ENCODE results near the gene KRTAP5-7. TPM values are rescaled to one million over a fixed set of nuclear protein-coding genes. Genes with fewer than 3 reads are reported as not detected.
"Not testable (repeated sequence)": the region's sequence is repeated elsewhere in the genome, so short reads cannot be mapped to it uniquely, and the experiment has no call there.

KRTAP5-7 gene
- total RNA-seq, 1 donor from 2014 or later = not detected

GRCh38 chr11:71538666-71538990, 11.6 kb downstream of the KRTAP5-7 start:
- peaks cover 2% of the 10 kb centered on the region for H3K36me3 Mint-ChIP-seq (ENCODE audit: low read depth)
- H3K4me1 Mint-ChIP-seq = no peaks in the 10 kb centered on the region
- no peaks in the 10 kb centered on the region for H3K9me3 Mint-ChIP-seq
- peak overlapping the region; percentile 78 for H3K27ac Mint-ChIP-seq (ENCODE audit: unreplicated experiment)
- H3K27me3 Mint-ChIP-seq (ENCODE audit: low read depth) = no peaks in the 10 kb centered on the region
- DNase-seq (ENCODE audit: low read depth, low spot score) = no peak
- no peak for TF ChIP-seq CTCF (conservative IDR thresholded peaks at IDR 0.05)
- no peak overlapping the region for H3K4me3 Mint-ChIP-seq

GRCh38 chr11:71539017-71539416, 11.9 kb downstream of the KRTAP5-7 start:
- no peak overlapping the region for H3K4me3 Mint-ChIP-seq
- no peak for DNase-seq (ENCODE audit: low read depth, low spot score)
- H3K36me3 Mint-ChIP-seq (ENCODE audit: low read depth) = peaks cover 2% of the 10 kb centered on the region
- no peaks in the 10 kb centered on the region for H3K9me3 Mint-ChIP-seq
- no peak for TF ChIP-seq CTCF (conservative IDR thresholded peaks at IDR 0.05)
- peak overlapping the region; percentile 78 for H3K27ac Mint-ChIP-seq (ENCODE audit: unreplicated experiment)
- H3K4me1 Mint-ChIP-seq = no peaks in the 10 kb centered on the region
- H3K27me3 Mint-ChIP-seq (ENCODE audit: low read depth) = no peaks in the 10 kb centered on the region

- H3K36me3 Mint-ChIP-seq (ENCODE audit: low read depth); H3K27ac Mint-ChIP-seq (ENCODE audit: unreplicated experiment); H3K4me1 Mint-ChIP-seq; H3K4me3 Mint-ChIP-seq; H3K27me3 Mint-ChIP-seq (ENCODE audit: low read depth); H3K9me3 Mint-ChIP-seq; DNase-seq (ENCODE audit: low read depth, low spot score): not testable (repeated sequence)
Observed at GRCh38 chr11:71539971-71540370, 12.9 kb downstream of the KRTAP5-7 start.

GRCh38 chr11:71540521-71541304, 13.6 kb downstream of the KRTAP5-7 start:
- DNase-seq (ENCODE audit: low read depth, low spot score); H3K4me3 Mint-ChIP-seq; H3K36me3 Mint-ChIP-seq (ENCODE audit: low read depth); H3K27ac Mint-ChIP-seq (ENCODE audit: unreplicated experiment); H3K4me1 Mint-ChIP-seq; H3K27me3 Mint-ChIP-seq (ENCODE audit: low read depth); H3K9me3 Mint-ChIP-seq: not testable (repeated sequence)

GRCh38 chr11:71542382-71542781, 15.3 kb downstream of the KRTAP5-7 start:
- TF ChIP-seq CTCF (conservative IDR thresholded peaks at IDR 0.05) = no peak
- DNase-seq (ENCODE audit: low read depth, low spot score) = no peak
- no peaks in the 10 kb centered on the region for H3K27me3 Mint-ChIP-seq (ENCODE audit: low read depth)
- no peak overlapping the region for H3K27ac Mint-ChIP-seq (ENCODE audit: unreplicated experiment)
- H3K9me3 Mint-ChIP-seq = peaks cover 6% of the 10 kb centered on the region
- H3K4me3 Mint-ChIP-seq = no peak overlapping the region
- peaks cover 2% of the 10 kb centered on the region for H3K36me3 Mint-ChIP-seq (ENCODE audit: low read depth)
- no peaks in the 10 kb centered on the region for H3K4me1 Mint-ChIP-seq

GRCh38 chr11:71542879-71543777, 16.1 kb downstream of the KRTAP5-7 start:
- no peak for DNase-seq (ENCODE audit: low read depth, low spot score)
- Mint-ChIP-seq H3K4me3 (no peak overlapping the region), H3K36me3 (ENCODE audit: low read depth) (peaks cover 2% of the 10 kb centered on the region), H3K9me3 (peaks cover 6% of the 10 kb centered on the region), H3K27me3 (ENCODE audit: low read depth) (no peaks in the 10 kb centered on the region), H3K4me1 (no peaks in the 10 kb centered on the region), H3K27ac (ENCODE audit: unreplicated experiment) (no peak overlapping the region)
- TF ChIP-seq CTCF (conservative IDR thresholded peaks at IDR 0.05) = no peak

Data from neural crest cell (in vitro differentiated cells).